HG03135 (cell line): ENCODE measurements around the gene SPRYD7.
"Not testable (repeated sequence)": the region's sequence is repeated elsewhere in the genome, so short reads cannot be mapped to it uniquely, and the experiment has no call there.

ENCODE experiments used
- ATAC-seq: cut with Tn5 transposase; IDR thresholded peaks from one replicate; pipeline ENCODE4 v1.9.1; 2021; ENCODE audit warnings: mild to moderate bottlenecking, moderate library complexity; ENCODE audit not compliant: unreplicated experiment

Gene SPRYD7

GRCh38 chr13:49936075-49936967, at the start of gene SPRYD7:
SPRYD7 (minus strand) TSS chr13:49936340; CDS start chr13:49936235, 105 bp downstream.
- peak; percentile 99 for ATAC-seq

- ATAC-seq = no peak
Observed at GRCh38 chr13:49985129-49985528, 49.0 kb upstream of the SPRYD7 start.

GRCh38 chr13:49980266-49980665, 44.1 kb upstream of the SPRYD7 start:
- ATAC-seq = no peak

DNA sequence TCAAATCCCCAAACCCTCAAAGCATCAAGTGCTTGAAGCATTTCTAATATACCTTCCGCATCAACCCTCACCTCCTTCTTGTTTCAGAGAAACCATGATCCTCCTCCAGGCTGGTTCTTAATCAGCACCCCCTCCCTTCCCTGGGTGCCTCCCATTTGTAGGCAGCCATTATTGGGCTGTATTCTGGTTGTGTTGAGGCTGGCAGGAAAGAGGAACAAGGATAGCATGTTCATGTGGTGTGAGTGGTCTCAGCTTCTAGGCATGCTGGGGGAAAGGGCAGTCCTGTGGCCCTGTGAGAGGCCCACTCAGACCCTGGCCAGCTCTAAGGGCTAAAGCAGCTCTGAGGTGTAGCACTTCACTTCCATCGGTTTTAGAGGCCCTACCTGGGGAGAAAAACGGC, 41.9 kb upstream of the SPRYD7 start:
- no peak for ATAC-seq

DNA sequence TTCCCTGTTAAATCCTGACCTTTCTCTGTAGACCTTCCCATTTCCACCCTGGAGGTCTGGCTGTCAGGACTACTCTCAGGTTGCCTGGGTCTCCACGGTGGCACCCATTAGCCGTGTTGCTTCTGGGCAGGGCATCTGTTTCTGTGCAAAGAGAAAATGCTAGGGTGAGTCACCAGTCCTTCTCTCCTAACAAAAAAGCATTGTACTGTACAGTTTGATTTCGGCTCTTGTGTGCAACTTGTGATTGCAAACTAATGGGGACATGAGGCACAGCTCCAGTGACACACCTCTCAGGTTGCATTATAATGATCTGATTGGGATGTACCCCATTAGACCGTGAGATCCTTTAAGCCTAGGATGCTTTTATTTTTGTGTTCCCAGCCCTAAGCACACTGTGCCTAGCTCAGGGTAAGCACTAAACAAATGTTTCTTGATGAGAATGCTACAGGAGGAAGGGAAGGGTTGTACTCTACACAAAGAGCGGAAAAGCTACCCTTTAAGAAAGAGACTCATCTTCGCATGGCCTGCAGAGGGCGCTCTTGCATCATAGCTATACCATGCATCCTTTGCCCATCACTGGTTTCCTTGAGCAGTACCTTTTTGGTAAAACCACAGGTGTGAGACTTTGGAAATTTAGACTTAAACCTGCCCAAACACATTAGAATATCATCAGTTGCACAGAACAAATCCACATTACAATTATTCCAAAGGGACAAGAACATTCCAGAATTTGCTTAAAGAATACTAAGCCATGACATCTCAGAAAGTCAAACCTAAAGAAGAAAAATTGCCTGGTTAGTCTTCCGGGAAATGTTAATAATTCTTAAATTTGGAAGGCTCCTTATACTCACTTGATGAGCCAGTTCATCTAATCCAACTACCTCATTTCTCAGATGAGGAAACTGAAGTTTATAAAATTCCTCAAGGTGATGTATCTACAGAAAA, 40.4 kb upstream of the SPRYD7 start:
- ATAC-seq = no peak

GRCh38 chr13:49975826-49976225, 39.7 kb upstream of the SPRYD7 start:
- no peak for ATAC-seq

- ATAC-seq = no peak
Observed at GRCh38 chr13:49972709-49973108, 36.6 kb upstream of the SPRYD7 start.

GRCh38 chr13:49967456-49967855, 31.3 kb upstream of the SPRYD7 start:
- no peak for ATAC-seq

DNA sequence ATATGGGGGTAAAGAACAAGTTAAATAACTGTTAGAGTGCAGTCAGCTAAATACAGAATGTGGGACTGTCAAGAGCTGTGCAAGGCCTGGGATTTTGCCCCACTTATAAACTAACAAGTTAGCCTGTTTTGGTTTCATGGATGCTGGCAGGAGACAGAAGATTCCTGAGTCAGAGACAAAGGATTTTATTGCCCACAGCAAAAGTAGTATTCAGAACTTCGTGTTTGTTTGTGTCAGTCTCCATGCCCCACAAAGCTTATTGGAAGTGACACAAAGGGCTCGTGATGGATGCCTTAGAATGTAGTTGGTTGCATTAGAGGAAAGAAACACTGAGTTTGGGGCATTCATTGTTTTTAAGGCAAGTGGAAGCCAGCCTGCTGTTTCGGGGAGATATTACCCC, 22.2 kb upstream of the SPRYD7 start:
- ATAC-seq = no peak

- ATAC-seq = no peak
Observed at GRCh38 chr13:49956131-49956530, 20.0 kb upstream of the SPRYD7 start.

- ATAC-seq = no peak
Observed at GRCh38 chr13:49954674-49955455, 18.7 kb upstream of the SPRYD7 start.

GRCh38 chr13:49953560-49953959, 17.4 kb upstream of the SPRYD7 start:
- no peak for ATAC-seq

GRCh38 chr13:49951754-49952535, 15.8 kb upstream of the SPRYD7 start:
- ATAC-seq = no peak

DNA sequence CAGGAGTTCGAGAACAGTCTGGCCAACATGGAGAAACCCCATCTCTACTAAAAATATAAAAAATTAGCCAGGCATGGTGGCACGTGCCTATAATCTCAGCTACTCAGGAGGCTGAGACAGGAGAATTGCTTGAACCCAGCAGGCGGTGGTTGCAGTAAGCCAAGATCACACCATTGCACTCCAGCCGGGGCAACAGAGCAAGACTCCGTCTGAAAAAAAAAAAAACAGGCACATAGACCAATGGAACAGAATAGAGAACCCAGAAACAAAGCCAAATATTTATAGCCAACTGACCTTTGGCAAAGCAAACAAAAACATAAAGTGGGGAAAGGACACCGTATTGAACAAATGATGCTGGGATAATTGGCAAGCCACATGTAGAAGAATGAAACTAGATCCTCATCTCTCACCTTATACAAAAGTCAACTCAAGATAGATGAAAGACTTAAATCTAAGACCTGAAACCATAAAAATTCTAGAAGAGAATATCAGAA, 12.7 kb upstream of the SPRYD7 start:
- not testable (repeated sequence) for ATAC-seq

DNA sequence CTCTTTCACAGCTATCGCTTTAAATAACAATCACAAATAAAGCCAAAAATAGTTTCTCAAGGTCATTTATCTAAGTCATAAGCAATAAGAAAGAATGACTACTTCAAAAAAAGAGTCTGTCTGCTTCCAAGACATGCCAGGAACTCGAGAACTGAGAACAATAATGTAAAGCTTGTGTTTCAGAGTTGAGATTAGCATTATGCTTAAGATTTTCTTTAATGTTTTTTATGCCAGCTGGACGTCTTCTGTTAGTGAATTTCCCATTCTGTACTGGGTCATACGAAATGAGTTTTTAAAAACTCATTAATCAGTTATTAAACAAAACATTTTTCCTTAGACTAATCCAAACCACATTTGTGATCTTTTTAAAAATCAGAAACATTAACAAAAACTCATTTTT, 3.2 kb upstream of the SPRYD7 start:
- no peak for ATAC-seq

- no peak for ATAC-seq
Observed at GRCh38 chr13:49938921-49939320, 2.8 kb upstream of the SPRYD7 start.

GRCh38 chr13:49938314-49938713, 2.2 kb upstream of the SPRYD7 start:
- ATAC-seq = no peak

GRCh38 chr13:49936968-49937273, 781 bp upstream of the SPRYD7 start:
- no peak for ATAC-seq

GRCh38 chr13:49935171-49936074, 717 bp downstream of the SPRYD7 start:
- ATAC-seq = peak; percentile 16
